Ovary (tissue), 9 donors: ENCODE results near the gene NCK2. TPM values are rescaled to one million over a fixed set of nuclear protein-coding genes. Genes with fewer than 3 reads are reported as not detected.

ENCODE experiments used
- DNase-seq, 5 donors: peaks; one replicate each; pipeline ENCODE4 v3.0.0-alpha.2; 2019 to 2020
- H3K27ac ChIP-seq, 2 donors: fragments of 200-600 bp; one replicate each; pipeline versions ENCODE4 v1.5.1 to v1.8.0; 2019 to 2022
- H3K27me3 ChIP-seq: fragments of 200-600 bp; one replicate; pipeline ENCODE4 v1.8.0; 2022
- H3K36me3 ChIP-seq: fragments of 200-600 bp; sonication (generic); one replicate; pipeline ENCODE4 v1.5.1; 2019
- H3K4me1 ChIP-seq: one replicate; pipeline ENCODE4 v1.8.1; 2013; ENCODE audit warnings: mild to moderate bottlenecking, moderate library complexity; ENCODE audit not compliant: insufficient read depth
- H3K4me3 ChIP-seq: fragments of 200-600 bp; sonication (generic); one replicate; pipeline ENCODE4 v1.5.1; 2017
- H3K9me3 ChIP-seq, 2 donors: fragments of 200-600 bp in 1 of 2; sonication (generic) in 1 of 2; one replicate each; pipeline versions ENCODE4 v1.5.1 to v1.8.1; 2013 to 2019; ENCODE audit warnings: mild to moderate bottlenecking in 1 of 2, moderate library complexity in 1 of 2
- CTCF ChIP-seq, 3 donors: fragments of 450-650 bp in 2 of 3; fragments of 200-600 bp in 1 of 3; IDR thresholded peaks; one replicate each; pipeline versions ENCODE4 v1.5.1 to v1.8.0; 2016 to 2022; ENCODE audit warnings: antibody characterized with exemption in 3 of 3, mild to moderate bottlenecking in 1 of 3
- EP300 ChIP-seq: sonication (generic); formaldehyde crosslinking; IDR thresholded peaks from one replicate; pipeline ENCODE4 v1.6.1; 2017; ENCODE audit warnings: antibody characterized with exemption
- POLR2A ChIP-seq: fragments of 450-650 bp; IDR thresholded peaks from one replicate; pipeline ENCODE4 v1.6.1; 2017; ENCODE audit warnings: antibody characterized with exemption, mild to moderate bottlenecking, moderate library complexity
- WGBS, 3 donors: extraction: QIAGEN DNeasy Blood & Tissue Kit in 1 of 3; methylation state at CpG; one replicate each; pipeline versions ENCODE4 v1.1.5 to v1.1.7; 2013 to 2017; 5-methylcytosine and 5-hydroxymethylcytosine counted together
- intact Hi-C, 4 donors: fragments of 100-400 bp; cut with DNase I; formaldehyde crosslinking; loops; one replicate each; pipeline versions ENCODE4 v1.11.0 to v1.15.1; 2022 to 2023
- polyA plus RNA-seq, 2 donors: library from polyadenylated mRNA; stranded (reverse); fragments of 200-250 nt in 1 of 2; fragments of 350-450 nt in 1 of 2; fragmentation: Illumina TruSeq in 1 of 2; extraction: RNeasy Lipid Tissue Mini Kit (QIAGEN cat#74804) in 1 of 2; gene quantifications; one replicate each; pipeline ENCODE4 v1.2.3, GENCODE V29; 2013 to 2014
- total RNA-seq, 7 donors: library from RNA; depleted of rRNA in 2 of 7; stranded (reverse); fragments of >200 nt in 2 of 7; fragmentation: NEBNext Ultra II Directional in 3 of 7; extraction: Animal tissue kit (Norgen Biotek cat#: 25700) in 3 of 7; gene quantifications; one replicate each; pipeline versions ENCODE4 v1.1.0 to v1.2.4, GENCODE V29; 2016 to 2023
- donor health status: DM: no; HTN: no; CAD: no; lungs with moderate emphysema.
- donor health status: DM: no; HTN: no; CAD: no.
- donor health status: Bipolar disorder and iron deficiency.
- donor health status: DM: yes; HTN: yes; CAD: no.
- donor health status: DM: no; HTN: no; CAD: no.
- donor health status: DM: yes; HTN: yes; CAD: no.

The NCK2 gene
- total and polyA plus RNA-seq, 9 donors, result 16.7 to 42.9 (median 31.2) TPM

DNA sequence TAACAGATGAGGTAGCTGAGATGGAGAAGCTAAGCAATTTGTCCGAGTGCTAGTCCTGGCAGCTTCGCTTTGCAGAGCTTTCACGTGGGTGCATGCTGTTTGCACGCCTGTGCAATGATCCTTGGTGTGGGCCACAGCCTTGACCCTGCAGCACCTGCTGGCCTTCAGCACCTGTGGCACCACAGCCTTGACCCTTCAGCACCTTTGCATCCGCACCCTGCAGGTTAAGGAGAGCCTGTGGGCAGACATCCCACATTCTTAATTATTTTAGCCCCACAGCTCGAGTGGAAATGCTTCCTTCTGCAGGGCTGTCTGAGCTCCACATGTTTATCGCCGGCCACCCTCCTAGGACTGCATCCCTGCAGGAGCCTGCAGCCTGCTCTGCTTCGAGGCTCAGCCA, 19.3 kb downstream of the NCK2 start:
- peaks cover 20% of the 10 kb centered on the region for H3K4me1 ChIP-seq
- H3K27me3 ChIP-seq, result no peaks in the 10 kb centered on the region
- H3K27ac ChIP-seq, result no peak overlapping the region
- WGBS, 3 donors, result 62 to 65% (median 64%) methylated on average over 9 of the region's 9 CpGs
- TF ChIP-seq POLR2A, result no peak
- TF ChIP-seq CTCF (IDR thresholded peaks at IDR 0.05), result no peak
- no peak for TF ChIP-seq EP300
- H3K36me3 ChIP-seq, result no peaks in the 10 kb centered on the region
- no peak overlapping the region for H3K4me3 ChIP-seq
- DNase-seq, result no peak
- intact Hi-C loops, result no loop called here
- H3K9me3 ChIP-seq, result no peaks in the 10 kb centered on the region

- 93 to 97% (median 95%) methylated on average over 10 of the region's 10 CpGs for WGBS, 3 donors
- intact Hi-C loops, result no loop called here
- no peaks in the 10 kb centered on the region for H3K36me3 ChIP-seq
- H3K27me3 ChIP-seq, result no peaks in the 10 kb centered on the region
- no peaks in the 10 kb centered on the region for H3K9me3 ChIP-seq
- H3K4me1 ChIP-seq, result peaks cover 20% of the 10 kb centered on the region
- no peak overlapping the region for H3K27ac ChIP-seq
- no peak for DNase-seq
- TF ChIP-seq POLR2A (no peak), EP300 (no peak), CTCF (IDR thresholded peaks at IDR 0.05) (no peak)
- no peak overlapping the region for H3K4me3 ChIP-seq
Observed at GRCh38 chr2:105765415-105766299, 20.9 kb downstream of the NCK2 start.

DNA sequence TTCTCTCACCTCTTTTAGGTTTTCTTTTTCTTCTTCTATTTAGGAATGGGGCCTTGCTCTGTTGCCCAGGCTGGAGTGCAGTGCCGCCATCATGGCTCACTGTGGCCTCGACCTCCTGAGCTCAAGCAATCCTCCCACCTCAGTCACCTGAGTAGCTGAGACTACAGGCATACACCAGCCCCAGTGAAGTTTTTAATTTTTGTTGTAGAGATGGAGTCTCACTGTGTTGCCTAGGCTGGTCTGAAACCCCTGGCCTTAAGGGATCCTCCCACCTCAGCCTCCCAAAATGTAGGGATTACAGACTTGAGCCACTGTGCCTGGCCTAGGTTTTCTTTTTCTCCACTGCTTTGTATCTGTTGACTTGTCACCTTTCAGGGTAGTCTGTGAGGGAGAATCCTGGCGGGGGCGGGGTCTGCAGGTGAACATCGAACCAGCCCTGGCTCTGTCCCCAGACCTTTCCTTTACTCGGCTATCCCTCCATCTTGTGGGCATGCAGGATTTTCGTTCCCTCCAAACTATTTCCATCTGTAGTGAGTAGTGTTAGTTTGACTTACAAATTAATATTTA, 21.7 kb downstream of the NCK2 start:
- Histone ChIP-seq H3K4me3 (no peak overlapping the region), H3K27me3 (no peaks in the 10 kb centered on the region), H3K27ac (no peak overlapping the region), H3K4me1 (peaks cover 16% of the 10 kb centered on the region), H3K36me3 (no peaks in the 10 kb centered on the region), H3K9me3 (no peaks in the 10 kb centered on the region)
- TF ChIP-seq POLR2A (no peak), EP300 (no peak), CTCF (IDR thresholded peaks at IDR 0.05) (no peak)
- intact Hi-C loops, result no loop called here
- WGBS, 3 donors, result 94 to 96% (median 96%) methylated on average over 7 of the region's 7 CpGs
- DNase-seq, result no peak

DNA sequence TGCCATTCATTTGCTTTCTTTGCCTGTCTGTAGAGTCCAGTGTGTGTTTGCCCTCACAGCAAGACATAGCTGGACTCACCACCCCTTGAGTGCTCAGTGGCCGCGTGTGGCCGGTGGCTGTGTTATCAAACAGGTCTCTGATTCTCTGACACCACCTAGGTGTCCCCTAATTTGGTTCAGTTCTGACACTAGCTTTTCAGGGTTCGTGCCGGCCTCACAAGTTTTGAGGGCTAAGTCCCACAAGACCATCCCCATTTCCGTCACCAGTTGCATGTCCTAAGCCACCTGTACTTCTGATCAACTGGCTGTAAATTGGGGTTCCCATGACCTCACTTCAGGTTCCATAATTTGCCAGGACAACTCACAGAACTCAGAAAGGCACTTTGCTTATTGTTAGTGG, 23.5 kb downstream of the NCK2 start:
- intact Hi-C loops, result no loop called here
- 83 to 100% (median 86%) methylated on average over 6 of the region's 6 CpGs for WGBS, 3 donors
- TF ChIP-seq EP300, result no peak
- TF ChIP-seq POLR2A, result no peak
- TF ChIP-seq CTCF (IDR thresholded peaks at IDR 0.05), result no peak
- H3K4me3 ChIP-seq, result no peak overlapping the region
- H3K9me3 ChIP-seq, result no peaks in the 10 kb centered on the region
- no peak for DNase-seq
- peaks cover 16% of the 10 kb centered on the region for H3K4me1 ChIP-seq
- H3K27me3 ChIP-seq, result no peaks in the 10 kb centered on the region
- no peaks in the 10 kb centered on the region for H3K36me3 ChIP-seq
- H3K27ac ChIP-seq, result no peak overlapping the region
